Epidermal melanocyte (primary cell): ENCODE results near the gene RNF168.
"Not testable (repeated sequence)": the region's sequence is repeated elsewhere in the genome, so short reads cannot be mapped to it uniquely, and the experiment has no call there.

ENCODE experiments used
- DNase-seq: peaks from one replicate; pipeline ENCODE4 v3.0.0; 2011; ENCODE audit warnings: low spot score; ENCODE audit not compliant: insufficient read length

The RNF168 gene

DNA sequence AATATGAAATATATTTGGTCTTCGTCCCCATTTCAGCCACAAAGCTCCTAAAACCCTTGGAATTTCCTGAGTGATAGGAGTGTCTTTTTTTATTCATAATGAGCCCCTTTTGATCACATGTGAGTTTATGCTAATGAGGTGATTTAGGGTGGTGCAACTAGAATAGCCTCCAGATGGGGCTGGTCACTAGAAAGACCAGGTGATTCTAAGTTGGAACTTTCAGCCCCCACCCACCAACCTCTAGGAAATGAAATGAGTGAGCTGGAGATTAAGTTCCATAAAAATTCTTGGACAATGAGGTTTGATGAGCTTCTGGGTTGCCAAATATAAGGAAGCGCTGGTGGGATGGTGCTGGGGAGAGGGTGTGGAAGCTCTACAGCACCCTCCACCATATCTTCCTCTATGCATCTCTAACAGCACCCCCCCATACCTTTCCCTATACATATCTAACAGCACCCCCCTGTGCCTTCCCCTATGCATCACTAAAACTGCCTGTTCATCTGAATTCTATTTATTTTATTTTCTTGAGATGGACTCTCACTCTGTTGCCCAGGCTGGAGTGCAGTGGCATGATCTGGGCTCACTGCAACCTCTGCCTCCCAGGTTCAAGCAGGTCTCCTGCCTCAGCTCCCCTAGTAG lies 13.7 kb upstream of the RNF168 start:
- no peak for DNase-seq

DNA sequence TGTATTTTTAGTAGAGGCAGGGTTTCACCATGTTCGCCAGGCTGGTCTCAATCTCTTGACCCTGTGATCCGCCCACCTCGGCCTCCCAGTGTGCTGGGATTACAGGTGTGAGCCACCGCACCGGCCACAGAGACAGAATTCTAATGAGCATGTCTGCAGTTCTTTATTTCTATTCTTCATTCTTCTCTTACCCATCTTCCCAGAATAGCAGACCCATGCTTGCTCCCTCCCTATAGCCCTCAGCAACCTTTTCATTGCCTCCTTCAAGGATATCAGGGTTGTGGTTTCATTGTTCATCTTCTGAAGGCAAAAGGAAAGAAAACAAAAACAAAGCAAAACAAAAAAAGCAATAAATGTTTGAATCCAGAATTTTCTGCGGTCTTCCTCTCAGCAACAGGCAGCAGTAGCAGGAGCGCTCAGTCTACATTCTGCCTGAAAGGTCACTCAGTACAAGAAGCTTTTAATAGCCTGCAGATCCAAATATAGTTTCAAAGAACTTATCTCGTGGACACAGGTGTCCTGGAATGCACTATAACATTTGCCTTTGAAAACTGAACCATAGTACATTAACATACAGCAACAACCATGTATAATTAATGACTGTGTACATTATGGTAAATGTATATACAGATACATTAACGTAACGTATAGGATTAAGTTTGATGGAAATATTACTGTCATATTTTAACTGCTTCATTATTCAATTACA lies 11.5 kb upstream of the RNF168 start, which contains the start of gene SMCO1:
SMCO1 (minus strand) TSS at position 434 of the 709 bp plus-strand sequence; CDS start at position 297, 137 bp downstream.
- no peak for DNase-seq

DNA sequence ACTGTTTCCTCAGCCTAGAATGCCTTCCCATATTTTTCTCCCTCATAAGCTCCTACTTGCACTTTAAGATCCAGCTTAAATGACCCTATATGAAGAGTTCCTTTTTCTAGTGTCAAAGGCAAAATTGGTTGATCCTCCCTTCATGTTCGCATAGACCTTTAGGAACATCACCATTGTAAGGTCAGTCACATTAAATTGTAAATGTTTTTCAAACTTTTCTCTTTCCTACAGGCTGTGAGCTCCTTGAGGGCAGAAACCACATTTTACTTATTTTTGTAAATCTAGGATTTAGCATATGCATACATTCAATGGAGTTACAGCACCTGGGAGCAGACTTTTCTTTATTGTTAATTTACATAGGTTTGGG lies 10.8 kb upstream of the RNF168 start:
- DNase-seq = no peak

DNA sequence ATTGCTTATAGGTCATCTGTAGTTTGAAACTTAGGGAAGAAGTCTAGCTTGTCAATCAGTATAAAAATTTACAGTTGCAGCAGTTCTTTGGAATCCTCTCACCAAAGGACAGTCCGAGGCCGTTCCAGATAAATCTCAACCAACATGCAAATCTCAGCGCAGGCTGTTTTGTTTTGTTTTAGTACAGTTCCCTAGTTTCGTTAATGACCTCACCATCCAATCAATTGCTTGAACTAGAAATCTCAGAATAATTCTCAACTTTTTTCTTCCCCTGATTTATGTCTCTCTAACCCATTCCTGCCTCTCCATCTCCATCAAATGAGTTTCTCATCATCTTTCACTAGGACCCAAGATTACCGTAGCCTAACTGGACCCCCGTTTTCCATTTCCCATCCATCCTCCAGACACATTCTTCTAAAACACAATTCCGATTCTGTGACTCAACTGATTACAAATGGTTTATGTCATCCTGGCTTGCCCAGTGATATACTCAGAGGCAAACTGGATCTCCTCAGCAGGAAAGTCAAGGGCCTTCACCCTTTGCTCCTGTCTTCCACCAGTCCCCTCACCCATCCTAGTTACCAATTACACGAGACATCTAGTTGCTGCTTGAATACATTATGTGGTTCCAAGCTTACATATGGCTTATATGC lies 10.3 kb upstream of the RNF168 start:
- no peak for DNase-seq

DNA sequence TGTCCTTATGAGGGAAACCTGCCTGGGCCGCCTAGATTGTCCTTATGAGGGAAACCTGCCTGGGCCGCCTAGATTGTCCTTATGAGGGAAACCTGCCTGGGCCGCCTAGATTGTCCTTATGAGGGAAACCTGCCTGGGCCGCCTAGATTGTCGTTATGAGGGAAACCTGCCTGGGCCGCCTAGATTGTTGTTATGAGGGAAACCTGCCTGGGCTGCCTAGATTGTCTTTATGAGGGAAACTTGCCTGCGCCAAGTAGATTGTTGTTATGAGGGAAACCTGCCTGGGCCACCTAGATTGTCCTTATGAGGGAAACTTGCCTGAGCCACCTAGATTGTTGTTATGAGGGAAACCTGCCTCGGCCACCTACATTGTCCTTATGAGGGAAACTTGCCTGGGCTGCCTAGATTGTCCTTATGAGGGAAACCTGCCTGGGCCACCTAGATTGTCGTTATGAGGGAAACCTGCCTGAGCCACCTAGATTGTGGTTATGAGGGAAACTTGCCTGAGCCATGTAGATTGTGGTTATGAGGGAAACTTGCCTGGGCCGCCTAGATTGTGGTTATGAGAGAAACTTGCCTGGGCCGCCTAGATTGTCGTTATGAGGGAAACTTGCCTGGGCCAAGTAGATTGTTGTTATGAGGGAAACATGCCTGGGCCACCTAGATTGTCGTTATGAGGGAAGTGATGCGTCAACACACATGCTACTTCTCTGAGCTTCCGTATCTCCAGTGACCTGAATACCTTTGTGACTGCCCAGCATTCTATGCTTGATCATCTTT lies 8.3 kb upstream of the RNF168 start:
- DNase-seq = not testable (repeated sequence)

DNA sequence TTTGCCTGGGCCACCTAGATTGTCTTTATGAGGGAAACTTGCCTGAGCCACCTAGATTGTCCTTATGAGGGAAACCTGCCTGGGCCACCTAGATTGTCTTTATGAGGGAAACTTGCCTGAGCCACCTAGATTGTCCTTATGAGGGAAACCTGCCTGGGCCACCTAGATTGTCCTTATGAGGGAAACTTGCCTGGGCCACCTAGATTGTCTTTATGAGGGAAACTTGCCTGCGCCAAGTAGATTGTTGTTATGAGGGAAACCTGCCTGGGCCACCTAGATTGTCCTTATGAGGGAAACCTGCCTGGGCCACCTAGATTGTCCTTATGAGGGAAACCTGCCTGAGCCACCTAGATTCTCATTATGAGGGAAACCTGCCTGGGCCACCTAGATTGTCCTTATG lies 7.5 kb upstream of the RNF168 start:
- DNase-seq = not testable (repeated sequence)

DNA sequence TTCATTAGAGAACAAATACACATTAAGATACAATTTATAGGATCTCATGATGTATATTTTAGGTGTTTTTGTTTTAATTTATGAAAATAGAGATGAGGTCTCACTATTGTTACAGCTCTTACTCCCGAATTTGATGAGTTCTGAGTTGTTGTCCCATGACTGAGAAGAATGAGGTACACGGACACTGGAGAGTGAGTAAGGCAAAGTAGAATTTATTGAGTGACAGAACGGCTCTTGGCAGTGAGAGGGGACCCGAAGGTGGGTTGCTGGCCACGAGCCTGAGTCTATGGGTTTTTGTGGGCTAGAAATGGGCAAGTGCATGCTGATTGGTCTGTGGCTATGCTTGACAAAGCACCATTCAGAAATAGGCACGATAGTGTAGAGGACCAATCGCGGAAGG lies 3.1 kb upstream of the RNF168 start:
- DNase-seq = no peak

DNA sequence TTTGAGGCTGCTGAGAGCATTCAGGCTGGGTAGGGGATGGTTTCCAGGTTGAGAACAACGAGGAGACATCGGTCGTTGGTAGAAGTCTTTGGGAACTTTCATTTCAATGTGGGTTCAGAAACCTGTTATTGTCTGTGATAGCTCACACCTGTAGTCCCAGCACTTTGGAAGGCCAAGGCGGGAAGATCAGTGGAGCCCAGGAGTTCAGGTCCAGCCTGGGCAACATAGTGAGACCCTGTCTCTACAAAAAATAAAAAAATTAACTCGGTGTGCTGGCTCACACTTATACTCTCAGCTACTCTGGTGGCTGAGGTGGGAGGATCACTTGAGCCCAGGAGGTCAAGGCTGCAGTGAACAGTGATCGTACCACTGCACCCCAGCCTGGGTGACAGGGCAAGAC lies 988 bp upstream of the RNF168 start:
- no peak for DNase-seq

DNA sequence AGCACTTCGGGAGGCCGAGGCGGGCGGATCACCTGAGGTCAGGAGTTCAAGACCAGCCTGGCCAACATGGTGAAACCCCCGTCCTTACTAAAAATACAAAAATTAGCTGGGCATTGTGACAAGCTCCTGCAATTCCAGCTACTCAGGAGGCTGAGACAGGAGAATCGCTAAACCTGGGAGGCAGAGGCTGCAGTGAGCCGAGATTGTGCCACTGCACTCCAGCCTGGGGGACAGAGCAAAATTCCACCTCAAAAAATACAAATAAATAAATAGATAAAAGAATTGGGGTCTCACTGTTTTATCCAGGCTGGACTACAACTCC lies 470 bp upstream of the RNF168 start:
- DNase-seq = not testable (repeated sequence)

DNA sequence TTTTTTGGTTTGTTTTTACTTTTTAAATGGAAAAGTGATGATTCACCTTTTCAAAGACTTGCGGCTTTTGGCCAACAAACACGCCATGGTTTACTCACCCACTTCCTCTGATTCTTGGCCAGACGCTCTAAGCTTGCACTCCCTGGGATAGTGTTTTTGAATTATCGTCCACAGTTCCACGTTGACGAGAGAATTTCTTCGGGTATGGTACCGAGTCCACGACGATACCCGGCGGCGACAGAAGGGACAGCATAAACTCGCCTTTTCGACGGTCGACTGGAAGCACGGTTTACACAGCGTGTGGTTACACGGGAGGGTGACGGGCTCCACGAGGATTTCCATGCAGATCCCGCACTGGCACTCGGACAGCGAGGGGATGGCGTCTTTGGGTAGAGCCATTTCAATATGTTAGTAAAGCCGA lies 783 bp downstream of the RNF168 start:
- no peak for DNase-seq

DNA sequence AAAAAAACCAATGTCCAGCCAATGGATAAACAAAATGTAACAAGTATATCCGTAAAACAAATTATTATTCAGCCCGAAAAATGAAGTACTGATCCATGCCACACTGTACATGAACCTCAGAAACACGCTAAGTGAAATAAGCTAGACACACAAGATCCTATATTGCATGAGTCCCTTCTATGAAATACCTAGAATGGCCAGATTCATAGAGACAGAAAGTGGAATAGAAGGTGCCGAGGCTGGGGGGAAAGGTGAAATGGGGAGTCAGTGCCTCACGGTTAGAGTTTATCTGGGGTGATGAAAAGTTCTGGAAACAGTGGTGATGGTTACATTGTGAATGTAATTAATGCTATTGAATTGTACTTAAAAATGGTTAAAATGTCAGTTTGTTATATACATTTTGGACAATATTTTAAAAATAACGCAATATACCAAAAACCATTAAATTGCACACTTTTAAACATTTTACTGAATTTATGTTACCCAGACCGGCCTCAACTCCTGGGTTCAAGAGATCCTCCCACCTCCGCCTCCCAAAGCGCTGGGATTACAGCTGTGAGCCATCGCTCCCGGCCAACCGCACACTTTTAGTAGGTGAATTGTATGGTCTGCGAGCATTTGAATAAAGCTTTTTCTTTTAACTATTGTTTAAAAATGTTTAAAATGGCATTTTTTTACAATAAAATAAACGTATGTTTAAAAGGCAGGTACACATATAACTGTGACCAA lies 2.1 kb downstream of the RNF168 start:
- DNase-seq = no peak

DNA sequence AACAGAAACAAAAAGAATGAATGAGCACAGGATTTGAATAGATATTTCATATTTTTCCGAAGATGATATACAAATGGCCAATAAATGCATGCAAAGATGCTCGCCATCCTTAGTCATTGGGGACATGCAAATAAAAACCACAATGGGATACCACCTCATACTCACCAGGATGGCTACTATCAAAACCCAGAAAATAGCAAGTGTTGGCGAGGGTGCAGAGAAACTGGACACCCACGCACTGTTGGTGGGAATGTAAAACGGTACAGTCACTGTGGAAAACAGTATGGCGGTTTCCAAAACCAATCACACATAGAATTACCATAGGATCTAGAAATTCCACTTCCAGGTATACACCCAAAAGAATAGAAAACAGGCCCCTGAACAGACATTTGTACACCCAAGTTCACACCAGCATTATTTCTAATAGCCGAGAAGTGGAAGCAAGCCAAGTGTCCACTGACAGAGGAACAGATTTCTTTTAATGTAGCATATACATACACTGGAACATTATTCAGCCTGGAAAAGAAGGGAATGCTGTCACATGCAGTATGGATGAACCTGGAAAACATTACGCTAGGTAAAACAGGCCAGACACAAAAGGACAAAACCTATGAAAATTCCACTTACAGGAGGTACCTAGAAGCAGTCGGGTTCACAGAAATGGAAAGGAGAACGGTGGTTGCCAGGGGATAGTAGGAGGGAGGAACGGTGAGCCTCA lies 3.6 kb downstream of the RNF168 start:
- DNase-seq = no peak

DNA sequence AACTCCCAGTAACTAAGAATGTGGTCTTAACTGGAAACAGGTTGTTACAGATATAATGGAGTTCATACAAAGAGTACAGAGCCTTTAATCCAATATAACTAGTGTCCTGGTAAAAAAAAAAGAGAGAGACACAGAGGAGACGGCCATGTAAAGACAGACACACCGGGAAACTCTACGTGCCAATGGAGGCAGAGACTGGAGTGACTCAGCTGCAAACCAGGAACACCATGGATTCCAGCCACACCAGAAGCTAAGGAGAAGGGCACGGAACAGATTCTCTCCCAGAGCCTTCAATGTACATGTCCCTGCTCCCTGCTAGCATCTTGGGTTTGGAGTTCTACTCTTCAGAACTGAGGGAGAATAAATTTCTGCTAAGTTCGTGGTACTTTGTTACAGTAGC lies 4.5 kb downstream of the RNF168 start:
- no peak for DNase-seq

DNA sequence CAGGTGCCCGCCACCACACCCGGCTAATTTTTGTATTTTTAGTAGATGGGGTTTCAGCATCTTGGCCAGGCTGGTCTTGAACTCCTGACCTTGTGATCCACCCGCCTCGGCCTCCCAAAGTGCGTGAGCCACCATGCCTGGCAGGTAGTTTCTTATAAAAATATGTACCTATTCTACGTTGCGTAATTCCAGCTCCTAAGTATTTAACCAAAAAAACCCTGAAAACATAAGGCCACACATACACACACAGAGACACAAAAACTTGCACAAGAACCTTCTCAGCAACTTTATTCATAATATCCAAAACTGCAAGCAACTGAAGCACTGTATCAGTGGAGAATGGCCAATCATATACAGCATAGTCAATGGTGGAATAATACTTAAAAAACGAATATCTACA lies 5.3 kb downstream of the RNF168 start:
- no peak for DNase-seq

DNA sequence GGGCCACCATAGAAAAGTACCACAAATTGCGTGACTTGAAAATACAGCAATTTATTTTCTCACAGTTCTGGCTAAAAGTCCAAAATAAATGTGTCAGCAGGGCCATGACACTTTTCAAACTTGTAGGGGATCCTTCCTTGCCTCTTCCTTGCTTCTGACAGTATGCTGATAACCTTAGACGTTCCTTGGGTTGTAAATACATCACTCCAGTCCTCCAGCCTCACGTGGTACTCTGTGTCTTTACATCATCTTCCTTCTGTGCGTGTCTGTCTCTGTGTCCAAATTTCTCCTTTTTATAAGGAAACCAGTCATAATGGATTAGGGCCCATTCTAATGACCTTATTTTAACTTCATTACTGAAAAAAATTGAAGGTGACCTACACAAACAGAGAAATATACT lies 7.4 kb downstream of the RNF168 start:
- DNase-seq = no peak

DNA sequence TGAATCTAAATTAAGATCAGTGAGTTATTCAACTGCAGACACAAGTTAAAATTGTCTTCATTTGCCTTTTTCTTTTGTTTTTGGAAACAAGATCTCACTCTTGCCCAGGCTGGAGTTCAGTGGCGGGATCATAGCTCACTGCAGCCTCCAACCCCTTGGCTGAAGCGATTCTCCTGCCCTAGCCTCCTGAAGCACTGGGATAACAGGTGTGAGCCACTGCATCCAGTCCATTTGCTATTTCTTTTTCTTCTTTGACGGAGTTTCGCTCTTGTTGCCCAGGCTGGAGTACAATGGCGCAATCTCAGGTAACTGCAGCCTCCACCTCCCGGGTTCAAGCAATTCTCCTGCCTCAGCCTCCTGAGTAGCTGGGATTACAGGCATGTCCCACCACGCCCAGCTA lies 10.3 kb downstream of the RNF168 start:
- DNase-seq = no peak

DNA sequence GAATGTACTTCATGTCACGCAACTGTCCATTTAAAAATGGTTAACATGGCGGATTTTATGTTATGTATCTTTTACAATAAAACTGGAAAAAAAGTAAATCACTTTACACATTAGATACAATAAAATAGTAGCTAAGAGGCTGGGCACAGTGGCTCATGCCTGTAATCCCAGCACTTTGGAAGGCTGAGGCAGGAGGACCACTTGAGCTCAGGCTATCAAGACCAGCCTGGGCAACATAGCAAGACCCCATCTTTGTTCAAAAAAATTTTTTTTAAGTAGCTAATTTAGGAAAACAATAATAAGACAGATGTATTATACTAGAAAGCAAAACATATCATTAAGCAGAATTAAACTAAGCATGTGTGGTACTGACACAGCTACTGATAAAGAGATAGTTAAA lies 11.5 kb downstream of the RNF168 start:
- no peak for DNase-seq

DNA sequence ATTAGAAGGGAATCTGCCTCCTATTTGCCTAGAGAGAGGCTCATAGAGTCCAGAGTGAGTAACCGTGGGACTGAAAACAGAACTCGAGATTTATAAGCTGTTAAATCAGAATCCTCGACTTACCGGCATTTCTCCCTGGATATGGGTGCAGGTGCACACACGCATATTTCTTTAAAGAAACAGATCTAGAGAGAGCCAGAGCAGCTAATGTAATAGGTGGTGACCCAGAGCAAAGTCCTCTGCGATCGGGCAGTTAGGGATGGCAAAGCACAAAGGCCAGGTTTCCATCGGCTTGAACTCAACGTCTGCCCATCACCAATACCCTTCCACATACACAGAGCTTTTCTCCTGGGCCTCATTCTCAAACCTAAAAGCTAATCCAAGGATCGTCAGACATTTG lies 13.8 kb downstream of the RNF168 start:
- DNase-seq = no peak

DNA sequence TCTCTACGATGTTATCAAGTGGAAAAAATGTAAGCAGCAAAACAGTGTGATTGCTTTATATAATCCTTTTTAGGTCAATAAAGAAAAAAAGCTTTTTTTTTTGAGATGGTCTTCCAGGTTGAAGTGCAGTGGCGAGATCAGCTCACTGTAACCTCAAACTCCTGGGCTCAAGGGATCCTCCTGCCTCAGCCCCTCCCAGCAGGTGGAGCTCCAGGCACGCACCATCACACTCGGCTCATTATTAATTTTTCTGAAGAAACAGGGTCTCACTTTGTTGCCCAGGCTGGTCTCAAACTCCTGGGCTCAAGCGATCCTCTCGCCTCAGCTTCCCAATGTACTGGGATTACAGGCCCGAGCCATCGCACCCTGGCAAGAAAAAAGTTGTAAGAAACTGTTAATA lies 17.3 kb downstream of the RNF168 start:
- DNase-seq = no peak

DNA sequence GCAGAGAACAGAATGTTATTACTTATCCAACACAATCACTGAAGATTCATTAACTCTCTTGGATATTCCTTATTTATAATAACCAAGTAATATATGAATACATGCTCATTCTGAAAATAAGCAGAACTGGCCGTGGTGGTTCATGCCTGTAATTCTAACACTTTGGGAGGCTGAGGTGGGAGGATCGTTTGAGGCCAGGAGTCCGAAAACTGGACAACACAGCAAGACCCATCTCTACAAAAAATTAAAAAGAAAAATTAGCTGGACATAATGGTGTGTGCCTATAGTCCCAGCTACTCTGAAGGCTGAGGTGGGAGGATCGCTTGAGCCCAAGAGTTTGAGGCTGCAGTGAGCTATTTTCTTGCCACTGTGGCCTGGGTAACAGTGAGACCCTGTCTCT lies 25.9 kb downstream of the RNF168 start:
- DNase-seq = no peak

DNA sequence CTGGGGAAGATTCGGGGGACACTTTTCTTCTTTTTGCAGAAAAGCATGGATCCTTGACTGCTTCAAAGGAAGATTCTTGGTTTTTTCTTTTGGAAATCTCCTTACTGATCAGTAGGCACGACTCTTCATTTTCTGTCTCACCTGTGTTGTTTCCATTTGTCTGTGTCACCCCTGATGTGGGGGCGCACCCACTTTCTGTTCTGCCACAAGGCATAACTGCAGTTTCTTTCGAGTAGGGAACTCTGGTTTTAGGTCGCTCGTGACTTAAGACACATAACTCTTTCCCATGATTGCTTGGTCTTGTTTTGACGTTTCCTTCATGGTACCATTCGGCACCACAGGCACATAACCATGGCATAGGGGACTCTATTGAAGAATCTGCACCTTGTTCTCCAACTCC lies 31.3 kb downstream of the RNF168 start:
- DNase-seq = no peak
